GM06990 (cell line): ENCODE results near the gene PPP3CA.

Source experiments
- DNase-seq: peaks from one replicate; pipeline ENCODE4 v3.0.0-alpha.2; 2011; ENCODE audit not compliant: insufficient read length; ENCODE audit errors: extremely low read depth
- H3K27me3 ChIP-seq: replicated peaks from 2 replicates; pipeline ENCODE4 v1.6.0; 2011; ENCODE audit warnings: low read length; ENCODE audit not compliant: control insufficient read depth, insufficient read depth
- H3K36me3 ChIP-seq: 2 replicates; pipeline ENCODE4 v1.5.1; 2011; ENCODE audit warnings: low read length; ENCODE audit not compliant: control insufficient read depth, insufficient read depth
- H3K4me3 ChIP-seq: replicated peaks from 2 replicates; pipeline ENCODE4 v1.5.1; 2011; ENCODE audit warnings: low read depth, mild to moderate bottlenecking, control low read depth, low read length
- TF ChIP-seq, protein P1 (sequence below): IDR thresholded peaks from 2 replicates; pipeline ENCODE4 v1.5.1; 2011; ENCODE audit warnings: low read length, control low read depth, mild to moderate bottlenecking, inconsistent platforms; ENCODE audit not compliant: insufficient read depth, poor library complexity, severe bottlenecking

Gene PPP3CA

GRCh38 chr4:101049549-101050001 is 297.8 kb downstream of the PPP3CA start:
- no peaks in the 10 kb centered on the region for H3K36me3 ChIP-seq
- H3K4me3 ChIP-seq, result no peak overlapping the region
- TF ChIP-seq, protein P1, sequence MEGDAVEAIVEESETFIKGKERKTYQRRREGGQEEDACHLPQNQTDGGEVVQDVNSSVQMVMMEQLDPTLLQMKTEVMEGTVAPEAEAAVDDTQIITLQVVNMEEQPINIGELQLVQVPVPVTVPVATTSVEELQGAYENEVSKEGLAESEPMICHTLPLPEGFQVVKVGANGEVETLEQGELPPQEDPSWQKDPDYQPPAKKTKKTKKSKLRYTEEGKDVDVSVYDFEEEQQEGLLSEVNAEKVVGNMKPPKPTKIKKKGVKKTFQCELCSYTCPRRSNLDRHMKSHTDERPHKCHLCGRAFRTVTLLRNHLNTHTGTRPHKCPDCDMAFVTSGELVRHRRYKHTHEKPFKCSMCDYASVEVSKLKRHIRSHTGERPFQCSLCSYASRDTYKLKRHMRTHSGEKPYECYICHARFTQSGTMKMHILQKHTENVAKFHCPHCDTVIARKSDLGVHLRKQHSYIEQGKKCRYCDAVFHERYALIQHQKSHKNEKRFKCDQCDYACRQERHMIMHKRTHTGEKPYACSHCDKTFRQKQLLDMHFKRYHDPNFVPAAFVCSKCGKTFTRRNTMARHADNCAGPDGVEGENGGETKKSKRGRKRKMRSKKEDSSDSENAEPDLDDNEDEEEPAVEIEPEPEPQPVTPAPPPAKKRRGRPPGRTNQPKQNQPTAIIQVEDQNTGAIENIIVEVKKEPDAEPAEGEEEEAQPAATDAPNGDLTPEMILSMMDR, result no peak
- no peak for DNase-seq
- no peaks in the 10 kb centered on the region for H3K27me3 ChIP-seq

- Histone ChIP-seq H3K4me3 (no peak overlapping the region), H3K36me3 (no peaks in the 10 kb centered on the region), H3K27me3 (no peaks in the 10 kb centered on the region)
- TF ChIP-seq, protein P1, result no peak
- DNase-seq, result no peak
Measured at GRCh38 chr4:101044766-101045165, 302.6 kb downstream of the PPP3CA start.

DNA sequence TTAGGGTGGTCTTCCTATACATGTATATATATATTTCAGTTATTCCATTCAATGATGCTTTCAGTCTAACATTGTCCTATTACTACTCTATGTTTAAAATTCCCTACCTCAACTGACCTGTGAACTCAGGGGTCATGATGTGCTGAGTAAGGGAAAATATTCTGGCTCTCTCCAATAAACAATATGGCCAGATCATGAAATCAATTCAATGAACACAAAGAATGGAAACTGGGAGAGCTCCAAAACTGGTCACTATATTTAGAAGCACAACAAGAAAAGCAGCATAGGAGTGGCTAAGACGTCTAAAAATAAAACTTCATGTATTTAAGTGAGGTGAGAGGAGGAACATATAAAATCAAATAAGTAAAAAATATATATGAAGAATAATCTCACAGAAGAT is 304.5 kb downstream of the PPP3CA start:
- TF ChIP-seq, protein P1, result no peak
- H3K27me3 ChIP-seq, result no peaks in the 10 kb centered on the region
- no peak for DNase-seq
- H3K36me3 ChIP-seq, result no peaks in the 10 kb centered on the region
- no peak overlapping the region for H3K4me3 ChIP-seq

GRCh38 chr4:101040776-101041175 is 306.6 kb downstream of the PPP3CA start:
- DNase-seq, result no peak
- TF ChIP-seq, protein P1, result no peak
- Histone ChIP-seq H3K36me3 (no peaks in the 10 kb centered on the region), H3K4me3 (no peak overlapping the region), H3K27me3 (no peaks in the 10 kb centered on the region)

- no peak for DNase-seq
- H3K4me3 ChIP-seq, result no peak overlapping the region
- TF ChIP-seq, protein P1, result no peak
- no peaks in the 10 kb centered on the region for H3K36me3 ChIP-seq
- H3K27me3 ChIP-seq, result no peaks in the 10 kb centered on the region
Measured at GRCh38 chr4:101039367-101039766, 308.0 kb downstream of the PPP3CA start.

- Histone ChIP-seq H3K36me3 (no peaks in the 10 kb centered on the region), H3K27me3 (no peaks in the 10 kb centered on the region)
- TF ChIP-seq, protein P1, result no peak
Measured at GRCh38 chr4:101037938-101038413, 309.4 kb downstream of the PPP3CA start.

More at GRCh38 chr4:101037938-101038413, 309.4 kb downstream of the PPP3CA start:
- DNase-seq, result no peak
- no peak overlapping the region for H3K4me3 ChIP-seq
